ENCODE results near the gene SERP2. TPM values are rescaled to one million over a fixed set of nuclear protein-coding genes. Genes with fewer than 3 reads are reported as not detected.
A peak's percentile ranks its signal among the peaks of the same experiment; 100 is the strongest.
"Not testable (repeated sequence)": the region's sequence is repeated elsewhere in the genome, so short reads cannot be mapped to it uniquely, and the experiment has no call there.

Gene SERP2
- 22.3 TPM for total RNA-seq (ENCODE audit: unreplicated experiment)
- long read RNA-seq, transcript SERP2-201 (3 exons, 784 nt): major isoform, 21 of 27 reads
- long read RNA-seq, partial matches to known transcripts: 1 of 27 reads
- long read RNA-seq, other reads (novel, unspliced or antisense): 1 of 27 reads

- peaks cover 6% of the 10 kb centered on the region for H3K4me1 Mint-ChIP-seq (ENCODE audit: low read depth, unreplicated experiment)
- peaks cover 6% of the 10 kb centered on the region for H3K27me3 Mint-ChIP-seq (ENCODE audit: unreplicated experiment)
- no peak for TF ChIP-seq CTCF (IDR thresholded peaks at IDR 0.05; ENCODE audit: partially characterized antibody, unreplicated experiment)
- no peaks in the 10 kb centered on the region for H3K36me3 Mint-ChIP-seq (ENCODE audit: unreplicated experiment)
- DNase-seq: peak; percentile 64
- peak within 1 kb of the TSS; percentile 89 for H3K4me3 Mint-ChIP-seq (ENCODE audit: unreplicated experiment)
- H3K9me3 Mint-ChIP-seq (ENCODE audit: unreplicated experiment): peaks cover 5% of the 10 kb centered on the region
- H3K27ac Mint-ChIP-seq (ENCODE audit: unreplicated experiment): peak within 1 kb of the TSS; percentile 74
These were observed at the start of gene SERP2 for GRCh38 chr13:44373601-44374347. Gene SERP2 (plus strand): TSS chr13:44373824. CDS start chr13:44374026, 202 bp downstream.

- TF ChIP-seq CTCF (IDR thresholded peaks at IDR 0.05; ENCODE audit: partially characterized antibody, unreplicated experiment): no peak
- H3K36me3 Mint-ChIP-seq (ENCODE audit: unreplicated experiment): peaks cover 7% of the 10 kb centered on the region
- H3K27ac Mint-ChIP-seq (ENCODE audit: unreplicated experiment): no peak overlapping the region
- no peak for DNase-seq
- H3K4me3 Mint-ChIP-seq (ENCODE audit: unreplicated experiment): no peak overlapping the region
- H3K27me3 Mint-ChIP-seq (ENCODE audit: unreplicated experiment): no peaks in the 10 kb centered on the region
- peaks cover 8% of the 10 kb centered on the region for H3K9me3 Mint-ChIP-seq (ENCODE audit: unreplicated experiment)
- H3K4me1 Mint-ChIP-seq (ENCODE audit: low read depth, unreplicated experiment): peaks cover 1% of the 10 kb centered on the region
These were observed 46.7 kb upstream of the SERP2 start for GRCh38 chr13:44326961-44327360.

- H3K36me3 Mint-ChIP-seq (ENCODE audit: unreplicated experiment); H3K9me3 Mint-ChIP-seq (ENCODE audit: unreplicated experiment); DNase-seq; H3K27ac Mint-ChIP-seq (ENCODE audit: unreplicated experiment); H3K27me3 Mint-ChIP-seq (ENCODE audit: unreplicated experiment); H3K4me3 Mint-ChIP-seq (ENCODE audit: unreplicated experiment): not testable (repeated sequence)
- peaks cover 12% of the 10 kb centered on the region for H3K4me1 Mint-ChIP-seq (ENCODE audit: low read depth, unreplicated experiment)
These were observed 44.6 kb upstream of the SERP2 start for GRCh38 chr13:44329041-44329440.

- no peak for TF ChIP-seq CTCF (IDR thresholded peaks at IDR 0.05; ENCODE audit: partially characterized antibody, unreplicated experiment)
- Mint-ChIP-seq H3K27me3 (ENCODE audit: unreplicated experiment) (no peaks in the 10 kb centered on the region), H3K4me1 (ENCODE audit: low read depth, unreplicated experiment) (peaks cover 12% of the 10 kb centered on the region), H3K27ac (ENCODE audit: unreplicated experiment) (no peak overlapping the region), H3K9me3 (ENCODE audit: unreplicated experiment) (peaks cover 8% of the 10 kb centered on the region), H3K4me3 (ENCODE audit: unreplicated experiment) (no peak overlapping the region), H3K36me3 (ENCODE audit: unreplicated experiment) (peaks cover 7% of the 10 kb centered on the region)
- no peak for DNase-seq
These were observed 43.6 kb upstream of the SERP2 start for GRCh38 chr13:44329909-44330545.

GRCh38 chr13:44331446-44331845 lies 42.2 kb upstream of the SERP2 start:
- Mint-ChIP-seq H3K27me3 (ENCODE audit: unreplicated experiment) (no peaks in the 10 kb centered on the region), H3K36me3 (ENCODE audit: unreplicated experiment) (peaks cover 7% of the 10 kb centered on the region), H3K27ac (ENCODE audit: unreplicated experiment) (no peak overlapping the region), H3K9me3 (ENCODE audit: unreplicated experiment) (peaks cover 8% of the 10 kb centered on the region), H3K4me3 (ENCODE audit: unreplicated experiment) (no peak overlapping the region), H3K4me1 (ENCODE audit: low read depth, unreplicated experiment) (peaks cover 12% of the 10 kb centered on the region)
- no peak for DNase-seq
- TF ChIP-seq CTCF (IDR thresholded peaks at IDR 0.05; ENCODE audit: partially characterized antibody, unreplicated experiment): no peak
